Ascending aorta (tissue), 2 donors: ENCODE measurements around the gene NECTIN1. TPM values are rescaled to one million over a fixed set of nuclear protein-coding genes. Genes with fewer than 3 reads are reported as not detected.

Experiments
- DNase-seq, 2 donors: peaks; one replicate each; pipeline ENCODE4 v3.0.0-alpha.2; 2019; ENCODE audit warnings: low spot score in 2 of 2
- H3K27ac ChIP-seq, 2 donors: fragments of 200-600 bp; sonication (generic); one replicate each; pipeline ENCODE4 v1.5.1; 2016 to 2017; ENCODE audit warnings: mild to moderate bottlenecking in 1 of 2
- H3K27me3 ChIP-seq: fragments of 200-600 bp; sonication (generic); one replicate; pipeline ENCODE4 v1.5.1; 2017
- H3K36me3 ChIP-seq, 2 donors: fragments of 200-600 bp; sonication (generic); one replicate each; pipeline ENCODE4 v1.5.1; 2016
- H3K4me1 ChIP-seq, 2 donors: fragments of 200-600 bp; sonication (generic); one replicate each; pipeline ENCODE4 v1.5.1; 2016 to 2017; ENCODE audit warnings: mild to moderate bottlenecking in 1 of 2
- H3K4me3 ChIP-seq, 2 donors: fragments of 200-600 bp; sonication (generic); one replicate each; pipeline ENCODE4 v1.5.1; 2016 to 2017; ENCODE audit warnings: mild to moderate bottlenecking in 1 of 2
- H3K9me3 ChIP-seq, 2 donors: fragments of 200-600 bp; sonication (generic); one replicate each; pipeline ENCODE4 v1.5.1; 2016
- intact Hi-C: fragments of 100-400 bp; cut with DNase I; formaldehyde crosslinking; loops from one replicate; pipeline ENCODE4 v1.15.1; 2023
- total RNA-seq: library from RNA; depleted of rRNA; stranded (reverse); fragments of >200 nt; gene quantifications from one replicate; pipeline ENCODE4 v1.1.0, GENCODE V29; 2016
- TF ChIP-seq, protein P1 (sequence below), 3 experiments: fragments of 200-600 bp in 2 of 3; fragments of 450-650 bp in 1 of 3; sonication (generic) in 2 of 3; IDR thresholded peaks; one replicate each; pipeline ENCODE4 v1.5.1; 2016 to 2019; ENCODE audit warnings: antibody characterized with exemption in 3 of 3, mild to moderate bottlenecking in 1 of 3, moderate library complexity in 1 of 3

Gene NECTIN1
- total RNA-seq, 1 donor from 2014 or later: 1.6 TPM

DNA sequence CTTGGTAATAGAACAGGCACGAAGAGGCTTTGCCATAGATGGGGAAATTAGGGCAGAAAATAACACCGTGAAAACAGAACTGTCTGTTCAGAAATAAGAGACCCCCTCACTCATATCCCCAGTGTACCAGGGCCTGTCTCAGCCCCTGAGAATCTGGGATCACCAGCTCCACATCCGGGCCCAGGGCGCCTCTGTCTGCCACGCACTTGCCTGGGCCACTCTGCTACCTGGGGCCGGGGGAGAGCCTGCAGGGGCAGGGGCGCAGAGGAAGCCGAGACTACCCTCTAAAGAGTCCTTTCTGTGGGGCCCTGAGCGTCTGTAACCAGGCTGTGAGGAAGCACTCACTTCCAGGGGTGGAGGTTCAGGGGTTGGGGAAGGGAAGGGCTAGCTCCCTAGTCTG lies 19.8 kb downstream of the NECTIN1 start:
- Histone ChIP-seq H3K36me3 (no peaks in the 10 kb centered on the region), H3K9me3 (no peaks in the 10 kb centered on the region), H3K27me3 (no peaks in the 10 kb centered on the region), H3K27ac (no peak overlapping the region), H3K4me1 (no peaks in the 10 kb centered on the region), H3K4me3 (no peak overlapping the region)
- no peak for DNase-seq
- intact Hi-C loops: no loop called here
- TF ChIP-seq, protein P1, sequence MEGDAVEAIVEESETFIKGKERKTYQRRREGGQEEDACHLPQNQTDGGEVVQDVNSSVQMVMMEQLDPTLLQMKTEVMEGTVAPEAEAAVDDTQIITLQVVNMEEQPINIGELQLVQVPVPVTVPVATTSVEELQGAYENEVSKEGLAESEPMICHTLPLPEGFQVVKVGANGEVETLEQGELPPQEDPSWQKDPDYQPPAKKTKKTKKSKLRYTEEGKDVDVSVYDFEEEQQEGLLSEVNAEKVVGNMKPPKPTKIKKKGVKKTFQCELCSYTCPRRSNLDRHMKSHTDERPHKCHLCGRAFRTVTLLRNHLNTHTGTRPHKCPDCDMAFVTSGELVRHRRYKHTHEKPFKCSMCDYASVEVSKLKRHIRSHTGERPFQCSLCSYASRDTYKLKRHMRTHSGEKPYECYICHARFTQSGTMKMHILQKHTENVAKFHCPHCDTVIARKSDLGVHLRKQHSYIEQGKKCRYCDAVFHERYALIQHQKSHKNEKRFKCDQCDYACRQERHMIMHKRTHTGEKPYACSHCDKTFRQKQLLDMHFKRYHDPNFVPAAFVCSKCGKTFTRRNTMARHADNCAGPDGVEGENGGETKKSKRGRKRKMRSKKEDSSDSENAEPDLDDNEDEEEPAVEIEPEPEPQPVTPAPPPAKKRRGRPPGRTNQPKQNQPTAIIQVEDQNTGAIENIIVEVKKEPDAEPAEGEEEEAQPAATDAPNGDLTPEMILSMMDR (IDR thresholded peaks at IDR 0.05): no peak

DNA sequence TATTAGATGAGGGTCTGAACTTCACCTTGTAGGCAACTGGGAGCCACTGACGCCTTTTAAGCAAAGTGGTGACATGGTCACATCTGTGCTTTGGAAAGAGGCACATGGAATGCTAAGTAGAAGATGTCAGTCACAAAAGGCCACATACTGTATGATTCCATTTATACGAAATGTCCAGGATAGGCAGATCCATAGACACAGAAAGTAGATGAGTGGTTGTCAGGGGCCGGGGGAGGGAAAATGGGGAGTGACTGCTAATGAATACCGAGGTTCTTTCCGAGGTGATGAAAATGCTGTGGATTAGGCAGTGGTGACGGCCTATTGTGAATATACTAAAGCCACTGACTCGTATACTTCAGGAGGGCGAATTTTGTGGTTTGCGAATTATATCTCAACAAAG lies 20.6 kb downstream of the NECTIN1 start:
- Histone ChIP-seq H3K4me1 (no peaks in the 10 kb centered on the region), H3K4me3 (no peak overlapping the region), H3K36me3 (no peaks in the 10 kb centered on the region), H3K27ac (no peak overlapping the region), H3K27me3 (no peaks in the 10 kb centered on the region), H3K9me3 (no peaks in the 10 kb centered on the region)
- intact Hi-C loops: no loop called here
- no peak for DNase-seq
- TF ChIP-seq, protein P1 (IDR thresholded peaks at IDR 0.05): no peak

DNA sequence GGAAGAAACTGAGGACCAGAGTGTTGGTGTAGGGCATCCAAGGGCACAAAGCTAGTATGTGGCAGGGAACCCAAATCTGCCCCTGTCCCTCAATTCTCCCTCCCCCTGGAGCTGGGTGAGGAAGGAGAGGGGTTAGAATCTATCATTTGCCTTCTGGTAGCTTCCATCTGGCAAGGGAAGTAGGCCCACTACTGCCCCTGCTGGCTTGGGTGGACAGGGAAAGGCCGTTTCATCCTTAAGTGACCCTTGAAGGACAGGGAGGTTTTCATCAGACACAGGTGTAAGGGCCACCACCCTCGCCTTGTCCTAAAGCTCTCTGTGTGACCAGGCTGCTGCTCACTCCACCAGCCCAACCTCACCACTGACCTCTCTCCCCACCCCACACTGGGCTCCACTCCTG lies 22.1 kb downstream of the NECTIN1 start:
- H3K4me3 ChIP-seq: no peak overlapping the region
- TF ChIP-seq, protein P1 (IDR thresholded peaks at IDR 0.05): no peak
- intact Hi-C loops: no loop called here
- H3K27ac ChIP-seq: no peak overlapping the region
- no peaks in the 10 kb centered on the region for H3K27me3 ChIP-seq
- H3K9me3 ChIP-seq: no peaks in the 10 kb centered on the region
- no peak for DNase-seq
- H3K36me3 ChIP-seq: no peaks in the 10 kb centered on the region
- H3K4me1 ChIP-seq: no peaks in the 10 kb centered on the region

DNA sequence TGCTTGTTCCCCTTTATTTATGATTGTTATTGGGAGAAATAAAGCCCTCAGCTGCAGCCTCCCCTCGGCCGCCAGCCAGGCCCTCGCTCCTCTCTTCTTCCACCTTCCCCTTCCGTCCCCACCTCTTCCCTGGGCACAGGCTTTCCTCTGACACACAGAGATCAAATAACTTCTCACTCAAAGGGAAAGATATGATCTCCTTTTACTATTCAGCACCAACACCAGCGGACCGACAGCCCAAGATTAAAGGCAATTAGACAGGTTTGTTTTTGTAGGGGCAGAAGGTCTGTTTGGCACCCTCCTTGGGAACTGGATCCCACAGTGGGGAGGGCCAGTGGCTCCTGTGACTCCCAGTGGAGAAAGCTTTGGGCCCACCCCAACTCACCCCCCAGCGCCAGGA lies 23.0 kb downstream of the NECTIN1 start:
- TF ChIP-seq, protein P1 (IDR thresholded peaks at IDR 0.05): no peak
- no peak overlapping the region for H3K4me3 ChIP-seq
- intact Hi-C loops: no loop called here
- no peaks in the 10 kb centered on the region for H3K4me1 ChIP-seq
- no peak for DNase-seq
- H3K27ac ChIP-seq: no peak overlapping the region
- no peaks in the 10 kb centered on the region for H3K9me3 ChIP-seq
- no peaks in the 10 kb centered on the region for H3K36me3 ChIP-seq
- H3K27me3 ChIP-seq: no peaks in the 10 kb centered on the region

DNA sequence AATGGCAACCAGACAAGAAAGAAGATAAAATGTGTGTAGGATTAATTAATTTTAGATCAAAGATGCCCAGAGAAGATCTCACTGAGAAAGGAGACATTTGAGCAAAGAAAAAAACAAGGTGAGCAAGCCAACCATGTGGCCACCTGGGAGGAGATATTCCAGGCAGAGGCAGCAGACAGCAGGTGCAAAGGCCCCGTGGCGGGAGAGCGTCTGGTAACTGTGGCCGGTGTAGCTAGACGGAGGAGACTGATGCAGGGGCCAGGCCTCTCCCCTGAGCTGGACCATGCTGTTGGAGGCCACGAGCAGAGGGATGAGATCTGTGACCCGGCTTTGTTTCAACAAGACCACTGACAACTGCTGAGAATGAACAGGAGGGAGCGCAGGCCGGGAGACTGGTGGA lies 23.6 kb downstream of the NECTIN1 start:
- H3K36me3 ChIP-seq: no peaks in the 10 kb centered on the region
- H3K4me1 ChIP-seq: no peaks in the 10 kb centered on the region
- H3K27me3 ChIP-seq: no peaks in the 10 kb centered on the region
- H3K9me3 ChIP-seq: no peaks in the 10 kb centered on the region
- DNase-seq: no peak
- H3K27ac ChIP-seq: no peak overlapping the region
- H3K4me3 ChIP-seq: no peak overlapping the region
- intact Hi-C loops: no loop called here
- TF ChIP-seq, protein P1 (IDR thresholded peaks at IDR 0.05): no peak

DNA sequence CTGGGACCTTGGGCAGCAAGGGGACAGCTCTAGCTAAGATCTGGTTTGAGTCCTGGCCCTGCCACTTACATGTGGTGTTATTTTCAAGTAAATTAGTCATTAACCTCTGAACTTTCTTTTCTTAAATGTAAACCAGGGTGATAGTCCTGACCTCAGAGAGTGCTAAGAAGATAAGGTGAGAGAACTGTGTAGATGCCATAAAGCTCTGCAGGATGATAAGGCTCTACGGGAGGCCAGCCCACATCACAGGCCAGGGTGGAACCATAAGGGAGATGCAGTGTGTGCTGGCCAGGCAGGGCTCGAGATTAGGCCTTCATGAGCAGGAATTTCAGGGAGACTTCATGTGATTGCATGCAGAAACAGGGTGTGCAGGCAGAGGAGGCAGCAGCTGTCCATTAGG lies 24.2 kb downstream of the NECTIN1 start:
- TF ChIP-seq, protein P1 (IDR thresholded peaks at IDR 0.05): no peak
- H3K4me1 ChIP-seq: no peaks in the 10 kb centered on the region
- no peak overlapping the region for H3K27ac ChIP-seq
- H3K36me3 ChIP-seq: no peaks in the 10 kb centered on the region
- no peaks in the 10 kb centered on the region for H3K27me3 ChIP-seq
- intact Hi-C loops: no loop called here
- DNase-seq: no peak
- H3K9me3 ChIP-seq: no peaks in the 10 kb centered on the region
- no peak overlapping the region for H3K4me3 ChIP-seq
